Mesendoderm (in vitro differentiated cells): Measurements from ENCODE around the gene KCNE4.

Source experiments
- DNase-seq: peaks from one replicate; pipeline ENCODE4 v3.0.0; 2013
- H2AK5ac ChIP-seq: 2 replicates; pipeline ENCODE4 v1.6.1; 2013; ENCODE audit warnings: low read length, inconsistent platforms
- H2BK120ac ChIP-seq: 2 replicates; pipeline ENCODE4 v1.6.1; 2013; ENCODE audit warnings: low read depth, mild to moderate bottlenecking, low read length, moderate library complexity, mixed read lengths
- H2BK15ac ChIP-seq: replicated peaks from 2 replicates; pipeline ENCODE4 v1.6.1; 2013; ENCODE audit warnings: low read depth, mild to moderate bottlenecking, moderate library complexity
- H2BK5ac ChIP-seq: 2 replicates; pipeline ENCODE4 v1.6.1; 2013; ENCODE audit warnings: low read length, inconsistent platforms
- H3K18ac ChIP-seq: 2 replicates; pipeline ENCODE4 v1.6.1; 2013; ENCODE audit warnings: mild to moderate bottlenecking, low read length, mixed read lengths
- H3K23ac ChIP-seq: one replicate; pipeline ENCODE4 v1.6.1; 2013; ENCODE audit warnings: low read length
- H3K27ac ChIP-seq: 2 replicates; pipeline ENCODE4 v1.5.1; 2013; ENCODE audit warnings: low read depth, mild to moderate bottlenecking, inconsistent platforms, low read length, moderate library complexity
- H3K27me3 ChIP-seq: 2 replicates; pipeline ENCODE4 v1.6.1; 2013; ENCODE audit warnings: low read length, control low read depth, mild to moderate bottlenecking, inconsistent platforms; ENCODE audit not compliant: insufficient read depth, poor library complexity
- H3K36me3 ChIP-seq: 2 replicates; pipeline ENCODE4 v1.6.1; 2013; ENCODE audit warnings: low read length, inconsistent platforms; ENCODE audit not compliant: control insufficient read depth, insufficient read depth
- H3K4ac ChIP-seq: one replicate; pipeline ENCODE4 v1.6.1; 2013; ENCODE audit warnings: low read depth, mild to moderate bottlenecking, low read length, moderate library complexity
- H3K4me1 ChIP-seq: 2 replicates; pipeline ENCODE4 v1.6.1; 2013; ENCODE audit warnings: low read depth, low read length, inconsistent platforms; ENCODE audit not compliant: control insufficient read depth
- H3K4me2 ChIP-seq: 2 replicates; pipeline ENCODE4 v1.6.1; 2013; ENCODE audit warnings: low read length
- H3K4me3 ChIP-seq: 2 replicates; pipeline ENCODE4 v1.5.1; 2013; ENCODE audit warnings: mild to moderate bottlenecking, low read length
- H3K56ac ChIP-seq: one replicate; pipeline ENCODE4 v1.6.1; 2013; ENCODE audit warnings: low read length
- H3K79me1 ChIP-seq: 2 replicates; pipeline ENCODE4 v1.6.1; 2013; ENCODE audit warnings: low read length, inconsistent platforms
- H3K79me2 ChIP-seq: 2 replicates; pipeline ENCODE4 v1.6.1; 2013; ENCODE audit warnings: mild to moderate bottlenecking, low read length; ENCODE audit not compliant: control insufficient read depth, insufficient read depth
- H3K9ac ChIP-seq: 2 replicates; pipeline ENCODE4 v1.6.1; 2013; ENCODE audit warnings: low read length, inconsistent platforms
- H4K5ac ChIP-seq: one replicate; pipeline ENCODE4 v1.6.1; 2013; ENCODE audit warnings: low read length
- H4K8ac ChIP-seq: one replicate; pipeline ENCODE4 v1.6.1; 2013; ENCODE audit warnings: low read depth, mild to moderate bottlenecking, control low read depth, low read length, moderate library complexity
- WGBS: extraction: QIAGEN DNeasy Blood & Tissue Kit; methylation state at CpG from one replicate; pipeline ENCODE4 v1.1.7; 2013; ENCODE audit warnings: low lambda C conversion rate, missing lambda C conversion rate; ENCODE audit not compliant: insufficient coverage; ENCODE audit errors: extremely low coverage; 5-methylcytosine and 5-hydroxymethylcytosine counted together

The KCNE4 gene

DNA sequence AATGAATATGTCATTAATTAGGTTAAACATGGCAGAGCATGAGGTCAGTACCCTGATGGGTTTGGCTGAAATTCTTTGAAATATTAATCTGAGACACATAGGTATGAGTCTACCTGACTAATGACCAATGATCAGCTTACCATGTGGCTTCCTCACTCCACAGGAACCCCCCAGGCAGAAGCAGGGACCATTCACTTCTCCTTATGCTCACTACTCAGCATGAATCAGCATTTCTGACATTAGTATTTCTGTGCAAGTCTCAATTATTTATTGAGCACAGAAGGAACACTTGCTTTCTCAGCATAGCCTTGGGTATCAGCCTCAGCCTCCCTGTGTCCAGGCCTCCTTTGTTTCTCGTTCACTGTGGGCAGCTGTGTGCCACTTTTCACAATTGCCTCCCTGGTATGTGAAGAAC, 9.3 kb upstream of the KCNE4 start:
- Histone ChIP-seq H3K27me3 (no peaks in the 10 kb centered on the region), H3K4me1 (peaks cover 6% of the 10 kb centered on the region), H3K4me2 (no peak overlapping the region), H3K23ac (no peak overlapping the region), H3K27ac (no peak overlapping the region), H3K4ac (no peak overlapping the region), H2BK5ac (peak overlapping the region; percentile 13), H2BK120ac (no peak overlapping the region), H3K79me2 (no peaks in the 10 kb centered on the region), H3K79me1 (no peaks in the 10 kb centered on the region), H2BK15ac (no peak overlapping the region), H3K18ac (peak overlapping the region; percentile 36), H2AK5ac (no peak overlapping the region), H4K8ac (no peak overlapping the region), H3K36me3 (no peaks in the 10 kb centered on the region), H3K4me3 (no peak overlapping the region), H3K9ac (no peak overlapping the region), H3K56ac (peak overlapping the region; percentile 46), H4K5ac (no peak overlapping the region)
- WGBS = no CpG with 5 or more reads among the region's 1 CpG
- no peak for DNase-seq

DNA sequence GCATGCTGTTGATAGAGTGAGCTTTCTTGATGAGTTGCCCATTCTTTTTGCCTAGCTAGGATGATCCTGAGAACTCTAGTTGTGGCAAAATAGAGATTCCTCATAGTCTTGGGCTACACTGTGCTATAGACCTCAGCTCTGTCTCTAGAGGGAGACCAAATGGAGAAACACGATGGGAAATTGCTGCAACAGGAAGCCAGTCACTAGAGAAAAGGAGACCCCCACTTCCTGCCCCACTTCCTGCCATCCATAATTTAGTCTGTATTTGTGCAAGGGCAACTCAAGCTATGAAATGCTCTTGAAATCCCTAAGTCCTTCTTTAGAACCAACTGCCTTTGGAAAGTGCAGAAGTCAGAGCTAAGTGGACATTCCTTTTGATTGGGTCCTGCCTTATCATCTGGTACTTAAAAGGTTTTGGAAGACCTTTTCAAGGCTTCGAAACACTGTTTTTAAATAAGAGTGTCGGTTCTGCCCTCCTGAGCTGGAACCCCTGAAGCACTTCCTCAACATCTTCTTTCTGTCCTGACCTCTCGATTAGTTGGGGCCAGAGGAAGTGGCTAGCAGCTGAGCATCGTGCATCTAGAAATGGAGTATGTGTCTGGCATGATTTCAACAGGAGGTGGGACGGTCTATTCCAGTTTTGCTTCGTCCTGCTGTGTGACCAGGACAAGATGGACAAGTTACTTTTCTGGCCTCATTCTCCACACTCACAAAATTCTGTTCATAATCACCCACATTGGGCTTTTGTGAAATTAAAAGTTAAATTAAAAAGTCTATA, 8.6 kb upstream of the KCNE4 start:
- H3K4me1 ChIP-seq = peaks cover 6% of the 10 kb centered on the region
- no peak overlapping the region for H2AK5ac ChIP-seq
- no peak overlapping the region for H3K23ac ChIP-seq
- H3K27me3 ChIP-seq = no peaks in the 10 kb centered on the region
- no peak overlapping the region for H3K4me3 ChIP-seq
- no peak overlapping the region for H4K5ac ChIP-seq
- H3K4me2 ChIP-seq = no peak overlapping the region
- no peak overlapping the region for H2BK120ac ChIP-seq
- no peaks in the 10 kb centered on the region for H3K36me3 ChIP-seq
- H3K27ac ChIP-seq = no peak overlapping the region
- peak overlapping the region; percentile 46 for H3K56ac ChIP-seq
- no peak overlapping the region for H3K9ac ChIP-seq
- no peaks in the 10 kb centered on the region for H3K79me1 ChIP-seq
- no CpG with 5 or more reads among the region's 7 CpGs for WGBS
- no peak overlapping the region for H2BK15ac ChIP-seq
- H3K4ac ChIP-seq = no peak overlapping the region
- no peak overlapping the region for H3K18ac ChIP-seq
- peak overlapping the region; percentile 13 for H2BK5ac ChIP-seq
- no peak overlapping the region for H4K8ac ChIP-seq
- DNase-seq = no peak
- no peaks in the 10 kb centered on the region for H3K79me2 ChIP-seq

DNA sequence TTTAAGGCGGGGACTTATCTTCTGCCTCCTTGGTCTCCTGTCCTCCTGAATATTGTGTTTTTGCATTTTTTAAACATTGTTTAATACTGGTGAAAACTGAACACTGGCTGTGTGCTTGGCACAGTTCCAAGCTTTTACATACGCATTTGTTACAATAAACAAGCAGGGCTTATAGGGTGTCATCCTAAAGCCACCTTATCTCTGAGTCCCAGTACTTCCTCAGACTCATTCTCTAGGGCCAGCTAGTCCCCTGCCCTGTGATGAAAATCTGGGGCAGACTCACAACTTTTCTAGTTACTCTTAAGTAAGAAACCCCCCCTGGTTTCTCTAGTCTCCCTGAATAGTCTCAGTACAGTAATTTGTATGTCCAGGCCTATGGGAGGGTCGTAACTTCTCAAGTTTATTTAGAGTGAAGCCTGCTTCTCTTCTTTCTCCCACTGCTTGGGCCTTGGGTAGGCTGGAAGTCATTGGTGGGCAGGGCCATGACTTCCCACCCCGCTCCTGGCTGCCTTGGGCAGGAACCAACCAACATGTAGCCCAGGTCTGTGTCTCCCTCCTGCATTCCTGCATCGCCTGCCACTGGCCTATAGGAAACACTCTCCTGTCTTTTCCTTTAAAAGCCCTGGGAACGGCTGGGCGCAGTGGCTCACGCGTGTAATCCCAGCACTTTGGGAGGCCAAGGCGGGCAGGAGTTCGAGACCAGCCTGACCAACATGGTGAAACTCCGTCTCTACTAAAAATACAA, 7.7 kb upstream of the KCNE4 start:
- no peak overlapping the region for H4K5ac ChIP-seq
- WGBS = no CpG with 5 or more reads among the region's 12 CpGs
- H2AK5ac ChIP-seq = no peak overlapping the region

DNA sequence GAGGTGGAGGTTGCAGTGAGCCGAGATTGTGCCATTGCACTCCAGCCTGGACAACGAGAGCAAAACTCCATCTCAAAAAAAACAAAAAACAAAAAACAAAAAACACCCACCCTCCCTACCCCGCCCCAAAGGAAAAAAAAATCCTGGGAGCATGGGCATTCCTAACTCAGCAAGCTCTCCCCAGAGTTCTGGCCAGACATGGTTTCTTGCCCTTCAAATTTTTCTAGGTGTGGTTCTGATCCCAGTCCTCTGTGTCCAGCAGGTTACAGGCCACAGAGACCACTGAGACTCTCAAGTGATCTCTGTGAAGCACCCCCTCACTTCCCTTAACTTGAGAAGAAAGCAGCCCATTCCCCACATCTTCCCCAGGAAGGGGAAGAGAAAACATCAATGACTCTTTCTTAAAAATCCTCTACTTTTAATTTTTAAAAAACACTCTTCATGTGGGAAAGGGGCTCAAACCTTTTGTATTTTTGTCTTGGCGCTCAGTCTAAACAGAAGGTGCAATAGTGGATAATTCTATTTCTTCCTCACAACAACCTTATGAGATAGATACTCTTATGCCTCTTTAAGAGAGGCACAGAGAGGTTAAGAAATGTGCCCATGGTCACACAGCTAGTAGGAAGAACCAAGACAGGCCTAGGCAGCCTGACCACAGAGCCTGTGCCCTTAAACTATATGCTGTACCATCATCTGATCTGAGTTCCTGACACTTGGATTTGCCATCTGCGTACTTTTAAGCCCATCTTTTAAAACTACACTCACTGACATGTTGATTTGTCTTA, 6.9 kb upstream of the KCNE4 start:
- Histone ChIP-seq H3K27ac (no peak overlapping the region), H4K8ac (no peak overlapping the region), H3K9ac (no peak overlapping the region), H3K27me3 (no peaks in the 10 kb centered on the region), H3K36me3 (no peaks in the 10 kb centered on the region), H3K79me2 (no peaks in the 10 kb centered on the region), H4K5ac (no peak overlapping the region), H3K18ac (no peak overlapping the region), H3K4ac (no peak overlapping the region), H2BK15ac (no peak overlapping the region), H3K79me1 (no peaks in the 10 kb centered on the region), H2BK5ac (no peak overlapping the region), H3K56ac (no peak overlapping the region), H2BK120ac (no peak overlapping the region), H3K23ac (no peak overlapping the region), H3K4me3 (no peak overlapping the region), H3K4me2 (no peak overlapping the region), H2AK5ac (no peak overlapping the region), H3K4me1 (peaks cover 2% of the 10 kb centered on the region)
- no peak for DNase-seq
- no CpG with 5 or more reads among the region's 5 CpGs for WGBS

More for the DNA sequence above, 7.7 kb upstream of the KCNE4 start:
- H3K4me3 ChIP-seq = no peak overlapping the region
- no peak overlapping the region for H3K27ac ChIP-seq
- H3K4ac ChIP-seq = no peak overlapping the region
- H3K79me2 ChIP-seq = no peaks in the 10 kb centered on the region
- no peak overlapping the region for H2BK5ac ChIP-seq
- H3K9ac ChIP-seq = no peak overlapping the region
- H3K56ac ChIP-seq = no peak overlapping the region
- H2BK120ac ChIP-seq = no peak overlapping the region
- H2BK15ac ChIP-seq = no peak overlapping the region
- no peaks in the 10 kb centered on the region for H3K79me1 ChIP-seq
- H3K23ac ChIP-seq = no peak overlapping the region
- peaks cover 2% of the 10 kb centered on the region for H3K4me1 ChIP-seq
- no peak overlapping the region for H3K18ac ChIP-seq
- H3K4me2 ChIP-seq = no peak overlapping the region
- H4K8ac ChIP-seq = no peak overlapping the region
- no peaks in the 10 kb centered on the region for H3K36me3 ChIP-seq
- H3K27me3 ChIP-seq = no peaks in the 10 kb centered on the region
- DNase-seq = peak; percentile 27

DNA sequence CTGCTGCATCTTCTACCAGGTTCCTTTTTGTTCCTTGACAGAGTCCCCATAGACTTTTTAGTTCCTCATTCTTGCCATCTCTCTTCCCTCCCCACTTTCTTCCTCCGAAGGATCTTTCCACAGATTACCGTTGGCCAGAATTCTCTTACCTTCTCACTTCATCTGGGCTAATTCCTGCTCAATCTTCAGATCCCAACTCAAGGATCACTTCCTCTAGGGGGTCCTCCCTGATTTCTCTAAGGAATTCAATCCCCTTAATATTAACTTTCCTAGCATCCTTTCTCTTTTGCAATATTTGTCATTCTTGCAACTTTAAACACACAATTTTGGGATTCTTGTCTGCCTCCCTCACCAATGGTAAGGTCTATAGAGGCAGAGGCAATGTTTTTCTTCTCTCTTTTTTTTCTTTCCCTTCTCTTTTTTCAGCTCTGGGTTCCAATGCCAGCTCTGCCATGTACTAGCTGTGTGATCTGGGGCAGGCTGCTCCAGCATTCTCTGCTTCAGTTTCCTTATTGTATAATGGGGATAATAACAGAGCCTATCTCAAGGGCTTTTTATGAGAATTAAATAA, 5.4 kb upstream of the KCNE4 start:
- Histone ChIP-seq H3K4me3 (no peak overlapping the region), H3K9ac (no peak overlapping the region), H3K4ac (peak overlapping the region; percentile 60), H3K4me1 (peaks cover 2% of the 10 kb centered on the region), H3K4me2 (no peak overlapping the region), H3K27ac (no peak overlapping the region), H3K56ac (no peak overlapping the region), H3K79me2 (no peaks in the 10 kb centered on the region), H3K18ac (no peak overlapping the region), H2BK5ac (no peak overlapping the region), H2BK120ac (no peak overlapping the region), H3K36me3 (no peaks in the 10 kb centered on the region), H4K5ac (no peak overlapping the region), H3K27me3 (no peaks in the 10 kb centered on the region), H2BK15ac (no peak overlapping the region), H3K23ac (no peak overlapping the region), H4K8ac (no peak overlapping the region), H2AK5ac (no peak overlapping the region), H3K79me1 (no peaks in the 10 kb centered on the region)
- WGBS = no CpG with 5 or more reads among the region's 2 CpGs
- DNase-seq = no peak
